Skin of body (tissue), 3 donors: Measurements from ENCODE around the gene TEAD4. TPM values are rescaled to one million over a fixed set of nuclear protein-coding genes. Genes with fewer than 3 reads are reported as not detected.

Experiments used
- DNase-seq: peaks from one replicate; lab custom pipeline; 2025; lab: John Stamatoyannopoulos, UW
- small RNA-seq: library from RNA; depleted of rRNA; stranded (forward); fragments of <200 nt; gene quantifications from one replicate; pipeline ENCODE3, GENCODE V24; 2014; ENCODE audit warnings: low replicate concordance
- total RNA-seq: library from RNA; depleted of rRNA; stranded (reverse); fragments of >200 nt; gene quantifications from one replicate; pipeline ENCODE4 v1.2.3, GENCODE V29; 2014

TEAD4 gene
- total RNA-seq, 1 donor from 2014 or later, result 5.2 TPM

DNA sequence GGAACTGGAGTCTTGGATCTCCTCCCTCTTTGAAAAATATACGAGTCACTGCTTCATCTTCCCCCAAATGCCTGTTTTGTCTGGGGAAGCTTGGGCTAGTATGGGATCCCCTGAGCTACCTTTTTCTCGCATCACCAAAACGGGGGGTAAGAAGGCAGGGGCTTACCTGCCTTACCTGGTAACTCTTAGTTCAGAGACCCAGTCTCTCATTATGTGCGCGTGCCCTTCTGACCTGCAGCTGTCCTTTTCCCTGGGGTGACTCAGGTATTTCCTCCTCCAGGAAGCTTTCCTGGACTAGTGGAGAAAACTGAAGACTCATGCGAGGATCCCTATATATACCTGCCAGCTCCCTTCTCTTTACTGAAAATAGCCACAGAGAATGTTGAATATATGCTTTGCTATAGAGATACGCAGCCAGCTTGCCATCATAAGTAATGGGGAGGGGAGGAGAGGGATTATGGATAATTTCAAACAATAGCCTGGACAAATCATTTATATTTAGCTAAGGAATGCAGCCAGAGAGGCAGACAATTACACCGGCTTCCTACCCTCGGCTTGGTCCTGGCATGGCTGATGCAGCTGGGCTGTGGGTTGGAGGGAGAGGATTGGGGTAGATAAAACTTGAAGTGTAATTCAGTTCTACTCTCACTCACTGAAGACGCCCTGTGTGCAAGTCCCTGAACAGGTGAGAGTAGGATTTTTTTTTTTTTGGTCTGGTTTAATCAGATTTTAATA lies 119.1 kb downstream of the TEAD4 start:
- no peak for DNase-seq

DNA sequence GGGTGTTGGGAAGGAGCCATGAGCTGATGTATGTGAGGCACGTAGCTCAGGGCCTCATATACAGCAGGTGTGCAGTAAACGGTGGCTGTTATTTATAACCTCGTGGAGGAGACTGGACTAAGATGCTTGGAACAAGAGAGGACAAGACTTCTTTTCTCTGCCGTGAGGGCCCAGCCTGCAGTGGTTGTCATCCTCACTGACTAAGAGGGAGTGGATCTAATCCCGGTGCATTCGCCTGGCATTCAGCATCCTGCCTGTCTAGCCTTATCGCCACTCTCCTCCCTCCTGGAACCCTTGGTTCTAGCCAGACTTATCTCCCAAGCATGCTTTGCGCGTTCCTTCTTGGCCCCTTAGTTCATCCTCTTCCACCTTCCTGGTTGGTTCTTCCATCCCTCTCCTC lies 121.9 kb downstream of the TEAD4 start:
- DNase-seq, result no peak

DNA sequence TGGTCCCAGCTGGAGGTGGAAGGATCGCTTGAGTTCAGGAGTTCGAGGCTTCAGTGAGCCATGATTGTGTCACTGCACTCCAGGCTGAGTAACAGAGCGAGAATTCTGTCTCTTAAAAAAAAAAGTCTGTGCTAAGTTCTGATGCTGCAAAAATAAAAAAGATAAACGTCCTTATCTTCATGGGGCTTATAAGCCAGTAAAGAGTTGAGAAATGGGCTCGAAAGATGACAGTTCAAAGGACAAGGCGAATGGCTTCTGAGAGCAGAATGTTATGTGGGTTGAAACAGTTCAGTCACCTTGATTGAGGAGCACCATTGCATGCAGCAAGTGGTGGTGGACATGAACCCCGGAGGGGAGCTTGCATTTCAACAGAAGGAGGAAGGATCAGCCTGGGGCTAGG lies 122.7 kb downstream of the TEAD4 start:
- no peak for DNase-seq

DNA sequence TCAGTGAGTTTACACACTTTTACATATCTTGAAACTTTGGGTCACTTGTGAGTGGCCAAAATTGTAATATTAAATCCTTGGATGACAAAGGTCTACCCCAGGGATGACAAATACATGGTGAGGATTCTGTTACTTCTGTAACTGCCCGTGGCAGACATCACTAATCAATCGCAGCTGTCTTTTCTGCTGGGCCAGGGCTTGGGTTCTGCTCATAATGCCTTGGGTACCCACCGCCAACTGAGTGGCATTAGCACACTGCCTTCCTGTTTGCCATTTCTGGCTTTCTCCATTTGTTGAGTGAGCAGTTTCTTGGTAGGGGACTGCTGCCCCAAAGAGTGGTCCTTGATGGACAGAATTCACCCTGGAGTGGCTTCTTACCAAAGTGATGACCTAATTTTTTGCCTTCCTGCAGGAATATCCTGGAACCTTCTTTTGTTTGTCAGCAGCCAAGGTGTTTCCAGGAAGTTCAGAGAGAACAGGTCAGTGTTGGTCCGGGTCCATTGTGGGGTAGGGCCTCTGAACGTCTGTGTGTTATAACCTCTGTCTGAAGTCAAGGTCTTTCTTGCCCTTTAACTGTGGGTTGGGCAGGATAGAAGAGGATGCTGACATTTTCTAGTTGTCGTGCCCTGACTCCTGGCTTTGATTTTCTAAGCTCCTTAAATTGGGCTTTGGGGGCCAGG lies 124.2 kb downstream of the TEAD4 start:
- DNase-seq, result no peak

DNA sequence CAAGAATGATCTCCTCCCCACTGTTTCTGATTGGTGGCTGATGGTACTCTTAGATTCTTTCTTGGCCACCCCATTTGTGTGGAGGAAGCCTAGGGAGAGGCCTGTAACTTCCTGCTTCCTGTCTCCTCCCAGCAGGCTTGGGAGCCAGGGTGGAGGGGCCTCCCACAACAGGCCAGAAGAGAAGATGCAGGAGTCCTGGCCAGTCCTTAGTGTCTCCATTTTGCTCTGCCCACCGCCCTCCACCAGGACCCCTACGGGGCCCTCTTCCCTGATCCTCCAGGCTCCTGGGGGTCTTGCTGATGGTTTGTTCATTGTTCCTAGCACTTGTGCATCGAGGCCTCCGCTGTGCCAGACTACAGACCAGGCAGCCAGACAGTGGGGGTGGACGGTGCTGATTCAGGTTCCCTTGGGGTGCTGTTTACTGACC lies 124.7 kb downstream of the TEAD4 start:
- peak; percentile 23 for DNase-seq

DNA sequence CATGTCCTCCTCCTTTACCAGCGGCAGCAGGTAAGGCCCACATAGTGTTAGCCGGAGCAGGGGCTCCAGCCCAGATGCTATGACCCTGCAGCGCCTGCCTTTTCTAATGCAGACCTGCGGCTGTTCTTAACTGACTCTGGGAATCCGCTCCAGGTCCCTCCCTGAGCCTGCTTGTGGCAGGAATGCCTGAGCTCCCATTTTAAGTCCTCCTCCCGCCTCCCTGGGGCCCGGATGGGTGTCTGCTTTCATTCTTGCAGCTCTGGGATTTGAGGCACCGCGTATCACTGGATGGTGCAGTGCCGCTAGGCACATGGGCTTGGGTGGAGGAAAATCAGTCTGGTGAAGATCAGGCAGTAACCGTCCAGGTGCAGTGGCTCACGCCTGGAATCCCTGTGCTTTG lies 125.5 kb downstream of the TEAD4 start:
- DNase-seq, result no peak

DNA sequence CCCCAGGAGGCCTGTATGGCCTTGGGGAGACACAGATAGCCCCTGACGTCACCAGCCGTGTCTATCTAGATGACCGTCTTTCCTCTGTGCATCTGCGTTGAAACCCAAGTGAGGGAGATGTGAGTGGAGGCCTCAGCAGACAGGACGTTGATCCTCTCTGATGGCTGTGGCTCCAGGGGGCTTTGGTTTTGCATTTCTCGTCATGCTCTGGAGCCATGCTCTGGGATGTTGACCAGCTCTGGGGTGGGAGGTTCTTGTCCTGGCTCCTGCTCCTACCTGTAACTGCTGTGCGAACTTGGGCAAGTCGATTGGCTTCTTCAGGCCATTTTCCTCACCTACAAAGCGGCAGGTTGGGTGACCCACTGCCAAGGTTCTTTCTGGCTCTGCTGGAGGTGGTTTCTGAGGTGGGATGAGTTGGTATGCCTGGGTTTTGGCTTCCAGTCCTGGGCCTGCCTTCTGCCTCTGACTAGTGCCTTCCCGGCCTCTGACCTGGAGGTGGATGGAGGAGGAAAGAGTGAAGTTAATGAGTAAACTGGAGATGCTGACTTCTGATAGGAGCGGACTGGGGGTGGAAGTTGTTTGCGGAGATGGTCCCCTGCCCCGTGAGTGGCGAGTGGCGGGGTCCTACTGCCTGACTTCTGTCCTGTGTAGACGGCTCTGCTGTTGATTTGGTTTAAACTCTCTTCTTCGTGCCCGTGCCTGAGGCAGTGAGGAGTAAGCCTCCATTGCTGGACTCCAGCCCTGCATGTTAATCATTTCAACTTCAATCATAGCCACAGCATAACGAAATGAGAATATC lies 126.3 kb downstream of the TEAD4 start:
- no peak for DNase-seq

DNA sequence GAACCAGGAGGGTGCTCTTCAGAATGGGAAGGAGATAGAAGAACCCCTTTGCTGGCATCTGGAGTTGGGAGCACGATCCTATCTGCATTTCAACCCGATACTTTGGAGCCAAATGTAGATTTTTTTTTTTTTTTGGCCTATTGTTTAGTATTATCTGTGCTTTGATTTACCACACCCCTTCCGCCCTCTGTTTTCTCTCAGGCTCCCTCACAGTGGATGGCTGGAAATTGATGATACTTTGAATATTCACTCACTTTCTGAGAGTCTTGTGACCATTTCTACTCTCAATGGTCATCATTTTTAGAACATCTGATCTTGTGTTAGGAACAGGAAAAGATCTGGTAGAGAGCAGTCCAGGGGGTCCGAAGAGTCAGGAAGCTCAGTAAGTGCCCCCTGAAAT lies 127.0 kb downstream of the TEAD4 start:
- DNase-seq, result no peak

DNA sequence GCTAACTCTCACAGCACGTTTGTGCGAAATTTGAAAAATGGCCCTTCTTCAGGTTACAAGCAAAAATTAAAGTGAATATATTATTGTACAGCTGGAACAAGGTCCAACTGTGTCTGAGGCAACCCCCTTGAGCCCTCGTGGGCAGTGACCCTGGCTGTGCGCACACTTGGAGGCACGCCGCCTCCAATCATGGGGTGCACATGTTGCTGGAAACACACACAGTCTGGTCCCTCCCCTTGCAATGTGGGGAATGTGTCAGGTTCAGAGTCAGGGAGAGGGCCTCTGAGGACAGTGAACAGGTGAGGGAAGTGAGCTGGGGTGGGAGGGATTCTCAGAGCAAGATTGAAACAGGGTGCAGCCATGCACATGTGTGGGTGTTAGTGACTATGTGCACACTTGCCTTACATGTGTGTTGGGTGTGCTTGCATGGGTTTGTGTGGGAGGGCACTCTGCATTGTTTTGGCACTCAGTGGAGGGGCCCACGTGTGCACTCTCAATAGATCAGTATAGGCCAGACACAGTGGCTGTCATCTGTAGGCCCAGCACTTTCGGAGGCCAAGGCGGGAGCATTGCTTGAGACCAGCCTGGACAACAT lies 127.6 kb downstream of the TEAD4 start:
- no peak for DNase-seq

DNA sequence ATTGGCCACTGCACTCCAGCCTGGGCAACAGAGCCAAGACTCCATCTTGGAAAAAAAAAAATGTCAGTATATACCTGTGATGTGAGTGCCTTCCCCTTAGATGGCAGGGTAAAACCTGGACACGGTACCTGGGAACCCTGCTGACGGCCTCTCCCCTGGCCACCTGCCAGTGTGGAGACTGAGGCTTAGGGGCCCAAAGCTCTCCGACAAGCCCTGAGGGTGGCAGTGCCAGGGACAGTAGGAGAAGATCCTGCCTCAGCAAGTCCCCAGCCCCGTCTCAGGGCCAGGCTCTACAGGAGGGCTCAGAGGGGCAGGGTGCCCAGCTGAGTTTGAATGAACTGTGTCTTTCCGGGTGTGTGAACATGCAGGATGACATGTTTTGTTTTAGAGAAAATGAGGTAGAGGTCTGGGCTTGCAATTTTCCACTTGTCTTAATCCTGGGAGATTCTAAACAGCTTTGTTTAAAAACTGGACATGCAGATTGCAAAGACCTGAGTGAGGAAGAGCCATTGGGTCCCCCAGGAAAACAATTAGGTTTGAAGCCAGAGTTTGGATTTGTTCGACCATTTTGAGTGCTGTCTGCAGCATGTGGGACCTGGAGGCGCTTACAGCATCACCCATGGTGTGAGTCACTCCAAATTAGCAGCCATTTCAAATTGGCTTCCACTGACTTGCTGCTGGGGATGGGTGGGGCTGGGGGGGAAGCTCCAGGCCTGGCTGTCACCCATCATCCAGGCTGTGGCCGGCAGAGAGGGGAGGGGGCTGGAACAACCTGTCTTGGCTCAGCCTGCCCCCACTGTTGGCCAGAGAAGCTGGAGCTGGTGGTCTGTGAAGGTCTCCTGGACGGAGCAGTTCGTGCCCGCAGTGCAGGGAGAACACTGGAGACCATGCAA lies 128.8 kb downstream of the TEAD4 start:
- no peak for DNase-seq

DNA sequence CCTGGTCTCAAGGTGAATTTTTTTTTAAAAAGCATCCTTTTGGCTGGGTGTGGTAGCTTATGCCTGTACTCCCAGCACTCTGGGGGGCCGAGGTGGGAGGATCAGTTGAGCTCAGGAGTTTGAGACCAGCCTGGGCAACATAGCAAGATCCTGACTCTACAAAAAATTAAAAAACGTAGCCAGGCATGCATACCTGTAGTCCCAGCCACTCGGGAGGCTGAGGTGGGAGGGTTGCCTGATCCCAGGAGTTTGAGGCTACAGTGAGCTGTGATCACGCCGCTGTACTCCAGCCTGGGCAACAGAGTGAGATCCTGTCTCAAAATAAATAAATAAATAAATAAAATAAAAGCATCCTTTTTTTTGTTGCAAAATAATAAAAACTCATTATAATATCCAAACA lies 130.4 kb downstream of the TEAD4 start:
- DNase-seq, result no peak

Small RNAs within 50 kb of the gene (small RNA-seq; reads per million reads assigned to genes)
- not detected for gene RNU6-1315P

Other genes starting within 250 kb of the TEAD4 start
- 38.5 TPM for gene FKBP4, start 164.4 kb upstream of the TEAD4 start, total RNA-seq
- 21.1 TPM for gene ITFG2, start 146.7 kb upstream of the TEAD4 start, total RNA-seq
- gene NRIP2, start 124.4 kb upstream of the TEAD4 start, total RNA-seq, result 0.79 TPM
- not detected for gene TEX52, start 102.4 kb upstream of the TEAD4 start, total RNA-seq
- 5.8 TPM for gene FOXM1, start 82.2 kb upstream of the TEAD4 start, total RNA-seq
- gene RHNO1, start 82.2 kb upstream of the TEAD4 start, total RNA-seq, result 15.7 TPM
- 17.6 TPM for gene TULP3, start 68.5 kb upstream of the TEAD4 start, total RNA-seq
- gene TSPAN9, start 118.0 kb downstream of the TEAD4 start, total RNA-seq, result 34.3 TPM